Karpas-422 (cell line): ENCODE results near the gene OTUD4. TPM values are rescaled to one million over a fixed set of nuclear protein-coding genes. Genes with fewer than 3 reads are reported as not detected.

ENCODE experiments used
- DNase-seq: peaks from one replicate; pipeline ENCODE4 v3.0.0-alpha.2; 2015
- H2AFZ ChIP-seq: fragments of 200-600 bp; sonication (generic); 2 replicates; pipeline ENCODE4 v1.6.1; 2014; ENCODE audit warnings: antibody characterized with exemption, low read length, mixed read lengths
- H3K27ac ChIP-seq: fragments of 200-600 bp; sonication (generic); 2 replicates; pipeline ENCODE4 v1.5.1; 2014; ENCODE audit warnings: mild to moderate bottlenecking, low read length, moderate library complexity
- H3K27me3 ChIP-seq: fragments of 200-600 bp; sonication (generic); 2 replicates; pipeline ENCODE4 v1.6.1; 2014; ENCODE audit warnings: low read length, mixed read lengths
- H3K36me3 ChIP-seq: fragments of 200-600 bp; sonication (generic); 2 replicates; pipeline ENCODE4 v1.6.1; 2014; ENCODE audit warnings: low read length, mixed read lengths; ENCODE audit not compliant: insufficient read depth
- H3K4me1 ChIP-seq: fragments of 200-600 bp; sonication (generic); 2 replicates; pipeline ENCODE4 v1.6.1; 2014; ENCODE audit warnings: mild to moderate bottlenecking, low read length, mixed read lengths
- H3K4me2 ChIP-seq: fragments of 200-600 bp; sonication (generic); 2 replicates; pipeline ENCODE4 v1.6.1; 2014; ENCODE audit warnings: low read length, low read depth, mild to moderate bottlenecking; ENCODE audit not compliant: poor library complexity, severe bottlenecking
- H3K4me3 ChIP-seq: fragments of 200-600 bp; sonication (generic); 2 replicates; pipeline ENCODE4 v1.5.1; 2014; ENCODE audit warnings: mild to moderate bottlenecking, antibody characterized with exemption, low read length, mixed read lengths
- H3K79me2 ChIP-seq: fragments of 200-600 bp; sonication (generic); 2 replicates; pipeline ENCODE4 v1.6.1; 2014; ENCODE audit warnings: mild to moderate bottlenecking, low read length, mixed read lengths
- H3K9ac ChIP-seq: fragments of 200-600 bp; sonication (generic); 2 replicates; pipeline ENCODE4 v1.6.0; 2014; ENCODE audit warnings: low read length
- H3K9me2 ChIP-seq: fragments of 200-600 bp; sonication (generic), shearing (Covaris generic); replicated peaks from 2 replicates; pipeline ENCODE4 v1.6.0; 2014; ENCODE audit warnings: mild to moderate bottlenecking, low read length, moderate library complexity; ENCODE audit not compliant: insufficient read depth
- H3K9me3 ChIP-seq: fragments of 300-700, 200-600 bp; sonication (generic); 2 replicates; pipeline ENCODE4 v1.6.1; 2014; ENCODE audit warnings: low read length, mixed read lengths
- H4K20me1 ChIP-seq: fragments of 200-600 bp; sonication (generic); 2 replicates; pipeline ENCODE4 v1.6.1; 2014; ENCODE audit warnings: mild to moderate bottlenecking, antibody characterized with exemption, low read length, low read depth; ENCODE audit not compliant: insufficient read depth
- total RNA-seq: library from RNA; depleted of rRNA; stranded (reverse); fragments of >200 nt; shearing (Covaris generic); gene quantifications from 2 replicates; pipeline ENCODE4 v1.2.3, GENCODE V29; 2014; ENCODE audit warnings: low replicate concordance

The OTUD4 gene
- total RNA-seq, 1 experiment from 2014 or later = 62.1 TPM

- no peaks in the 10 kb centered on the region for H3K27me3 ChIP-seq
- H3K4me2 ChIP-seq = peak overlapping the region; percentile 84
- peaks cover 23% of the 10 kb centered on the region for H3K36me3 ChIP-seq
- H3K9me2 ChIP-seq = no peaks in the 10 kb centered on the region
- H4K20me1 ChIP-seq = peaks cover 27% of the 10 kb centered on the region; the same call in 1 of the 2 replicates
- H3K9ac ChIP-seq = peak overlapping the region; percentile 83
- H3K4me3 ChIP-seq = peak overlapping the region; percentile 80
- peaks cover 70% of the 10 kb centered on the region for H3K79me2 ChIP-seq
- H3K27ac ChIP-seq = peak overlapping the region; percentile 88
- peaks cover 19% of the 10 kb centered on the region for H3K4me1 ChIP-seq
- H2AFZ ChIP-seq = no peak overlapping the region
- peak; percentile 60 for DNase-seq
- no peaks in the 10 kb centered on the region for H3K9me3 ChIP-seq
These were observed 2.9 kb downstream of the OTUD4 start for GRCh38 chr4:145177511-145177905.

- H3K27ac ChIP-seq = peak overlapping the region; percentile 88
- H3K4me1 ChIP-seq = peaks cover 19% of the 10 kb centered on the region
- DNase-seq = no peak
- H3K4me3 ChIP-seq = peak overlapping the region; percentile 80
- H3K36me3 ChIP-seq = peaks cover 29% of the 10 kb centered on the region
- H3K27me3 ChIP-seq = no peaks in the 10 kb centered on the region
- peak overlapping the region; percentile 84 for H3K4me2 ChIP-seq
- H2AFZ ChIP-seq = no peak overlapping the region
- H3K9me3 ChIP-seq = no peaks in the 10 kb centered on the region
- H4K20me1 ChIP-seq = peaks cover 33% of the 10 kb centered on the region
- H3K9ac ChIP-seq = peak overlapping the region; percentile 83
- H3K9me2 ChIP-seq = no peaks in the 10 kb centered on the region
- H3K79me2 ChIP-seq = peaks cover 77% of the 10 kb centered on the region
These were observed 3.6 kb downstream of the OTUD4 start for GRCh38 chr4:145176641-145177432.

DNA sequence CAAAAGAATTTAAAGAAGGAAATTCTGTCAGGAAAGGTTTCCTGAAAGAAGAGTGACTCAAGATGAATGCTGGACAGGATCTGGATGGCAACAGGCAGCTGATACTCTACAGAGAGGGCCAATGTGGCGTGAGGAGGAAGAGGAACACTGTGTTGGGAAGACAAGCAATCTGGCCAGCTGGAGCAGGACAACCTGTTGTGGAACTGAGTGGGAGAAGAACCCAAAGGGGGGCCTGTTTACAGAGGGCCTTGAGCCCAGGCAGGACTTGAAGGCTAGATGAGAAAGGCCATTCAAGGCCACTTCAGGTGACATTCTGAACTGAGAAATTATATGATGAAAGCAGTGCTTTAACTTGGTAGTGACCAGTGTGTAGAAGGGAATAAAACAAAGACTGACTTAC, 8.5 kb downstream of the OTUD4 start:
- Histone ChIP-seq H3K79me2 (peaks cover 99% of the 10 kb centered on the region), H3K27ac (no peak overlapping the region), H3K9me2 (no peaks in the 10 kb centered on the region), H3K36me3 (peaks cover 62% of the 10 kb centered on the region), H2AFZ (no peak overlapping the region), H3K9ac (no peak overlapping the region), H3K4me2 (no peak overlapping the region), H3K4me3 (no peak overlapping the region), H4K20me1 (peaks cover 24% of the 10 kb centered on the region), H3K27me3 (no peaks in the 10 kb centered on the region), H3K9me3 (no peaks in the 10 kb centered on the region), H3K4me1 (peaks cover 5% of the 10 kb centered on the region)
- no peak for DNase-seq

DNA sequence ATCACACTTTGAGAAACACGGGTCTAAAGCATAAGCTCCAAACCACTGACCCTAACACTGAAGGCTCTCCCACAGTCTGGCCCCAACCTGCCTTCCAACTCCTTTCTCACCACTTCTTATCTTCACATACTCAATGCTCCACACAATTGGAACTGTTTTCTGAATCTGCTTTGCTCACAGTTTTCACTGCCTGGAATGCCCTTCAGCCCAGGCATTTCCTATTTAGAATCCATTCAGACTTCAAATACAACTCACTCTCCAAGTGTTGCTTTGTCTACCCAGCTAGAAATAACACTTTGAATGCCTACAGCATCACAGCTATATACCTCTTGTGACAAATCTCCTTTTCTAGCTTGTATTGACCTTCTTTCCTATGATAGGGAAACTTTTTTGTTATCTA, 10.2 kb downstream of the OTUD4 start:
- no peaks in the 10 kb centered on the region for H3K9me2 ChIP-seq
- peaks cover 16% of the 10 kb centered on the region for H4K20me1 ChIP-seq
- peaks cover 70% of the 10 kb centered on the region for H3K36me3 ChIP-seq
- peaks cover 94% of the 10 kb centered on the region for H3K79me2 ChIP-seq
- no peak for DNase-seq
- no peaks in the 10 kb centered on the region for H3K9me3 ChIP-seq
- no peaks in the 10 kb centered on the region for H3K4me1 ChIP-seq
- H3K27me3 ChIP-seq = no peaks in the 10 kb centered on the region
- H2AFZ ChIP-seq = no peak overlapping the region
- no peak overlapping the region for H3K9ac ChIP-seq
- no peak overlapping the region for H3K27ac ChIP-seq
- no peak overlapping the region for H3K4me3 ChIP-seq
- H3K4me2 ChIP-seq = no peak overlapping the region

DNA sequence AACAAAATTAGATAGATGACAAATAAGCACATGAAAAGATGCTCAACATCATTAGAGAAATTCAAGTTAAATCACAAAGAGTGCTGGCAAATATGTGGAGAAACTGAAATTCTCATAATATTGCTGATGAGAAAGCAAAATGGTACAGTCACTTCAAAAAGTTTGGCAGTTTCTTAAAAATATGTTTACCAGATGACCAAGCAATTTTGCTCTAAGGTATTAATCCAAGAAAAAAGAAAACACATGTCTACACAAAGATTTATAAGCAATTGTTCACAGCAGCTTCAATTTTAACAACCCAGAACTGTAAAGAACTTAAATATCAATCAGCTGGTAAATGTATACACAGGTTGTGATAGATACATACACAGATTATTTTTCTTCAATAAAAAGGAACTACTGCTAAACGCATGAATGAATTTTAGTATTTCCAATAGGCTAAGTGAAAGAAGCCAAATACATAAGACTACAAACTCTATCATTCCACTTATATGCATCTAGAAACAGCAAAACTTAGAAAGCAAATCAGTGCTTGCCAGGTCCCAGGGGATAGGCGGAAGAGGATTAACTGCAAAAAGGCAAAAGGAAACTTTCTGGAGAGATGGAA, 11.7 kb downstream of the OTUD4 start:
- no peak overlapping the region for H3K4me3 ChIP-seq
- no peak overlapping the region for H3K9ac ChIP-seq
- peaks cover 59% of the 10 kb centered on the region; the same call in 1 of the 2 replicates for H3K36me3 ChIP-seq
- no peak overlapping the region for H3K4me2 ChIP-seq
- no peaks in the 10 kb centered on the region for H3K27me3 ChIP-seq
- H3K9me2 ChIP-seq = no peaks in the 10 kb centered on the region
- H2AFZ ChIP-seq = no peak overlapping the region
- no peak overlapping the region for H3K27ac ChIP-seq
- H3K79me2 ChIP-seq = peaks cover 92% of the 10 kb centered on the region
- H3K4me1 ChIP-seq = no peaks in the 10 kb centered on the region
- H4K20me1 ChIP-seq = peaks cover 9% of the 10 kb centered on the region
- no peak for DNase-seq
- no peaks in the 10 kb centered on the region for H3K9me3 ChIP-seq

DNA sequence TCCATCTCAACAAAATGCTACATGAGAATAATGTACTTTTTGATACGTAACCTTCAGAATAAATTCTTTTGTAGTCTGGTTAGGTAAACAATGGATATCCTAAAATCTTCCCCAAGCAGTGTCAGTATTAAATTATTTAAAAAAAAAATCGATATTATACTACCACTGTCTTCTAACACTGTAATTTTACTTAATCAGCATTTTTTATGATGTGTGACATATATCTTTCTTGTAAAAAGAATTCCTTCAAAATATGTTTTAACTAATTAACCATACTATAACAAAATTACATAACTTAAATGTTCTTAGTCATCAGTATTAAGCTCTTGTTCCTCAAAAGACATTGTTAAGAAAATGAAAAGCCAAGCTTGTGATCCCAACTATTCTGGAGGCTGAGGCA, 12.5 kb downstream of the OTUD4 start:
- Histone ChIP-seq H2AFZ (no peak overlapping the region), H3K27me3 (no peaks in the 10 kb centered on the region), H3K79me2 (peaks cover 88% of the 10 kb centered on the region), H4K20me1 (peaks cover 9% of the 10 kb centered on the region), H3K9me3 (no peaks in the 10 kb centered on the region), H3K4me2 (no peak overlapping the region), H3K27ac (no peak overlapping the region), H3K9me2 (no peaks in the 10 kb centered on the region), H3K36me3 (peaks cover 59% of the 10 kb centered on the region), H3K4me1 (no peaks in the 10 kb centered on the region), H3K4me3 (no peak overlapping the region), H3K9ac (no peak overlapping the region)
- DNase-seq = no peak

GRCh38 chr4:145161549-145161948, 18.8 kb downstream of the OTUD4 start:
- Histone ChIP-seq H3K9me2 (no peaks in the 10 kb centered on the region), H2AFZ (no peak overlapping the region), H3K36me3 (peaks cover 51% of the 10 kb centered on the region), H3K27ac (no peak overlapping the region), H3K4me2 (no peak overlapping the region), H3K4me1 (no peaks in the 10 kb centered on the region), H3K4me3 (no peak overlapping the region), H4K20me1 (no peaks in the 10 kb centered on the region), H3K27me3 (no peaks in the 10 kb centered on the region), H3K9me3 (no peaks in the 10 kb centered on the region), H3K79me2 (peaks cover 80% of the 10 kb centered on the region), H3K9ac (no peak overlapping the region)
- DNase-seq = no peak

DNA sequence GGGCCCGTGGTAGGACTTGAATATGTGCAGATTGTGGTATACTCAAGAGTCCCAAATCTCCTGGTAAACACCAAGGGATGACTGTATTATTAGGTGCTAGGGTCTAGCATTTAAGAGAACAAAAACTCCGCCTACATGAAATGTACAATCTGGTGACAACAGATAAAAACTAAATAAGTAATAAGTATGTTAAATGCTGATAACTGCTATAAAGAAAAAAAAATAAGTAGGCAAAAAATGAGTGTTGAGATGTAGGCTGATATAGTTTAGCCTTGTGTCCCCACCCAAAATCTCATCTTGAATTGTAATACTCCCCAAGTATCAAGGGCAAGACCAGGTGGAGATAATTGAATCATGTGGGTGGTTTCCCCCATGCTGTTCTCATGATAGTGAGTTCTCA, 23.4 kb downstream of the OTUD4 start:
- Histone ChIP-seq H3K27ac (no peak overlapping the region), H3K9me2 (no peaks in the 10 kb centered on the region), H3K36me3 (peaks cover 75% of the 10 kb centered on the region), H3K4me2 (no peak overlapping the region), H3K4me3 (no peak overlapping the region), H3K27me3 (no peaks in the 10 kb centered on the region), H2AFZ (no peak overlapping the region), H3K4me1 (no peaks in the 10 kb centered on the region), H3K79me2 (peaks cover 89% of the 10 kb centered on the region), H3K9ac (no peak overlapping the region), H4K20me1 (no peaks in the 10 kb centered on the region), H3K9me3 (no peaks in the 10 kb centered on the region)
- DNase-seq = no peak
